Kidney tubule cell (primary cell): Measurements from ENCODE around the gene LRMDA.

ENCODE experiments used
- DNase-seq: peaks from one replicate; pipeline ENCODE4 v3.0.0-alpha.2; 2018; ENCODE audit warnings: low spot score

The LRMDA gene

GRCh38 chr10:76440426-76440825, 1009.0 kb downstream of the LRMDA start:
- DNase-seq = no peak

- no peak for DNase-seq
Measured at GRCh38 chr10:76442113-76442512, 1010.7 kb downstream of the LRMDA start.

GRCh38 chr10:76444034-76444800, 1012.8 kb downstream of the LRMDA start:
- no peak for DNase-seq

- DNase-seq = no peak
Measured at GRCh38 chr10:76447578-76447977, 1016.2 kb downstream of the LRMDA start.

GRCh38 chr10:76451911-76452310, 1020.5 kb downstream of the LRMDA start:
- peak; percentile 23 for DNase-seq

GRCh38 chr10:76453332-76453731, 1021.9 kb downstream of the LRMDA start:
- no peak for DNase-seq

GRCh38 chr10:76453997-76454396, 1022.6 kb downstream of the LRMDA start:
- DNase-seq = no peak

GRCh38 chr10:76454506-76455140, 1023.2 kb downstream of the LRMDA start:
- no peak for DNase-seq

GRCh38 chr10:76456197-76456596, 1024.8 kb downstream of the LRMDA start:
- peak; percentile 8 for DNase-seq

- no peak for DNase-seq
Measured at GRCh38 chr10:76459016-76459730, 1027.7 kb downstream of the LRMDA start.

- DNase-seq = no peak
Measured at GRCh38 chr10:76461024-76461423, 1029.6 kb downstream of the LRMDA start.

GRCh38 chr10:76463111-76463510, 1031.7 kb downstream of the LRMDA start:
- DNase-seq = no peak

- DNase-seq = no peak
Measured at GRCh38 chr10:76466836-76467503, 1035.5 kb downstream of the LRMDA start.

- no peak for DNase-seq
Measured at GRCh38 chr10:76469675-76470074, 1038.3 kb downstream of the LRMDA start.

GRCh38 chr10:76479103-76479790, 1047.8 kb downstream of the LRMDA start:
- no peak for DNase-seq

- DNase-seq = no peak
Measured at GRCh38 chr10:76481178-76481577, 1049.8 kb downstream of the LRMDA start.

GRCh38 chr10:76487582-76487981, 1056.2 kb downstream of the LRMDA start:
- DNase-seq = no peak

GRCh38 chr10:76488602-76489001, 1057.2 kb downstream of the LRMDA start:
- DNase-seq = no peak

GRCh38 chr10:76491216-76491615, 1059.8 kb downstream of the LRMDA start:
- no peak for DNase-seq

- peak; percentile 85 for DNase-seq
Measured at GRCh38 chr10:76492026-76492425, 1060.6 kb downstream of the LRMDA start.

GRCh38 chr10:76492678-76493472, 1061.5 kb downstream of the LRMDA start:
- DNase-seq = no peak
